SW480 (cell line): ENCODE results near the gene CASP10.

Source experiments
- DNase-seq: peaks from one replicate; pipeline ENCODE4 v3.0.0-alpha.2; 2016; ENCODE audit warnings: low spot score

CASP10 gene

GRCh38 chr2:201260302-201260800 is 77.4 kb downstream of the CASP10 start, which contains the start of gene CASP8:
Gene CASP8, plus strand, starts transcription at chr2:201260536. Its CDS starts 5,951 bp downstream, at chr2:201266487.
- DNase-seq, result no peak

GRCh38 chr2:201261471-201261870 is 78.5 kb downstream of the CASP10 start:
- DNase-seq, result no peak

- no peak for DNase-seq
Measured at GRCh38 chr2:201261906-201262305, 79.0 kb downstream of the CASP10 start.

GRCh38 chr2:201262718-201263117 is 79.8 kb downstream of the CASP10 start:
- DNase-seq, result no peak

- DNase-seq, result no peak
Measured at GRCh38 chr2:201263779-201264178, 80.8 kb downstream of the CASP10 start.

GRCh38 chr2:201264472-201265173 is 81.7 kb downstream of the CASP10 start:
- DNase-seq, result no peak

GRCh38 chr2:201266629-201267028 is 83.7 kb downstream of the CASP10 start:
- no peak for DNase-seq

GRCh38 chr2:201267278-201268030 is 84.5 kb downstream of the CASP10 start:
- DNase-seq, result no peak

- no peak for DNase-seq
Measured at GRCh38 chr2:201269764-201270163, 86.8 kb downstream of the CASP10 start.

- no peak for DNase-seq
Measured at GRCh38 chr2:201270293-201271001, 87.5 kb downstream of the CASP10 start.

GRCh38 chr2:201271917-201272316 is 89.0 kb downstream of the CASP10 start:
- no peak for DNase-seq

GRCh38 chr2:201273330-201273983 is 90.5 kb downstream of the CASP10 start:
- DNase-seq, result no peak

- no peak for DNase-seq
Measured at GRCh38 chr2:201275069-201275468, 92.1 kb downstream of the CASP10 start.

GRCh38 chr2:201275990-201276389 is 93.0 kb downstream of the CASP10 start:
- no peak for DNase-seq

GRCh38 chr2:201276511-201276910 is 93.6 kb downstream of the CASP10 start:
- DNase-seq, result no peak
